ENCODE measurements around the gene PRR3.

Gene PRR3

GRCh38 chr6:30571762-30572082 lies 14.6 kb downstream of the PRR3 start:
- DNase-seq (ENCODE audit: low spot score) = no peak

- no peak for DNase-seq (ENCODE audit: low spot score)
Measured at GRCh38 chr6:30572148-30572547, 15.1 kb downstream of the PRR3 start.

- no peak for DNase-seq (ENCODE audit: low spot score)
Measured at GRCh38 chr6:30573113-30573512, 16.0 kb downstream of the PRR3 start.

GRCh38 chr6:30578051-30578450 lies 21.0 kb downstream of the PRR3 start:
- no peak for DNase-seq (ENCODE audit: low spot score)

- DNase-seq (ENCODE audit: low spot score) = no peak
Measured at GRCh38 chr6:30583921-30584320, 26.8 kb downstream of the PRR3 start.

- no peak for DNase-seq (ENCODE audit: low spot score)
Measured at GRCh38 chr6:30589754-30590358, 32.8 kb downstream of the PRR3 start.

- no peak for DNase-seq (ENCODE audit: low spot score)
Measured at GRCh38 chr6:30590509-30590908, 33.4 kb downstream of the PRR3 start.

- DNase-seq (ENCODE audit: low spot score) = no peak
Measured at GRCh38 chr6:30591008-30591407, 33.9 kb downstream of the PRR3 start.

GRCh38 chr6:30592287-30592686 lies 35.2 kb downstream of the PRR3 start:
- DNase-seq (ENCODE audit: low spot score) = no peak

GRCh38 chr6:30597315-30598144 lies 40.4 kb downstream of the PRR3 start:
- DNase-seq (ENCODE audit: low spot score) = peak; percentile 62

- no peak for DNase-seq (ENCODE audit: low spot score)
Measured at GRCh38 chr6:30598912-30599624, 42.0 kb downstream of the PRR3 start.

GRCh38 chr6:30599625-30600324 lies 42.7 kb downstream of the PRR3 start:
- no peak for DNase-seq (ENCODE audit: low spot score)

GRCh38 chr6:30600451-30600961 lies 43.4 kb downstream of the PRR3 start:
- no peak for DNase-seq (ENCODE audit: low spot score)

- no peak for DNase-seq (ENCODE audit: low spot score)
Measured at GRCh38 chr6:30601436-30601814, 44.3 kb downstream of the PRR3 start.

GRCh38 chr6:30601815-30602641 lies 44.9 kb downstream of the PRR3 start:
- no peak for DNase-seq (ENCODE audit: low spot score)

- DNase-seq (ENCODE audit: low spot score) = no peak
Measured at GRCh38 chr6:30603961-30604360, 46.9 kb downstream of the PRR3 start.

- DNase-seq (ENCODE audit: low spot score) = no peak
Measured at GRCh38 chr6:30610065-30610464, 53.0 kb downstream of the PRR3 start.

- no peak for DNase-seq (ENCODE audit: low spot score)
Measured at GRCh38 chr6:30611150-30611855, 54.2 kb downstream of the PRR3 start.

- no peak for DNase-seq (ENCODE audit: low spot score)
Measured at GRCh38 chr6:30611856-30612194, 54.7 kb downstream of the PRR3 start.

GRCh38 chr6:30612213-30612612 lies 55.1 kb downstream of the PRR3 start:
- no peak for DNase-seq (ENCODE audit: low spot score)

GRCh38 chr6:30612687-30613248 lies 55.7 kb downstream of the PRR3 start:
- no peak for DNase-seq (ENCODE audit: low spot score)
